ENCODE measurements around the gene FGF19. TPM values are rescaled to one million over a fixed set of nuclear protein-coding genes. Genes with fewer than 3 reads are reported as not detected.

FGF19 gene, protein sequence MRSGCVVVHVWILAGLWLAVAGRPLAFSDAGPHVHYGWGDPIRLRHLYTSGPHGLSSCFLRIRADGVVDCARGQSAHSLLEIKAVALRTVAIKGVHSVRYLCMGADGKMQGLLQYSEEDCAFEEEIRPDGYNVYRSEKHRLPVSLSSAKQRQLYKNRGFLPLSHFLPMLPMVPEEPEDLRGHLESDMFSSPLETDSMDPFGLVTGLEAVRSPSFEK
- total RNA-seq = not detected

DNA sequence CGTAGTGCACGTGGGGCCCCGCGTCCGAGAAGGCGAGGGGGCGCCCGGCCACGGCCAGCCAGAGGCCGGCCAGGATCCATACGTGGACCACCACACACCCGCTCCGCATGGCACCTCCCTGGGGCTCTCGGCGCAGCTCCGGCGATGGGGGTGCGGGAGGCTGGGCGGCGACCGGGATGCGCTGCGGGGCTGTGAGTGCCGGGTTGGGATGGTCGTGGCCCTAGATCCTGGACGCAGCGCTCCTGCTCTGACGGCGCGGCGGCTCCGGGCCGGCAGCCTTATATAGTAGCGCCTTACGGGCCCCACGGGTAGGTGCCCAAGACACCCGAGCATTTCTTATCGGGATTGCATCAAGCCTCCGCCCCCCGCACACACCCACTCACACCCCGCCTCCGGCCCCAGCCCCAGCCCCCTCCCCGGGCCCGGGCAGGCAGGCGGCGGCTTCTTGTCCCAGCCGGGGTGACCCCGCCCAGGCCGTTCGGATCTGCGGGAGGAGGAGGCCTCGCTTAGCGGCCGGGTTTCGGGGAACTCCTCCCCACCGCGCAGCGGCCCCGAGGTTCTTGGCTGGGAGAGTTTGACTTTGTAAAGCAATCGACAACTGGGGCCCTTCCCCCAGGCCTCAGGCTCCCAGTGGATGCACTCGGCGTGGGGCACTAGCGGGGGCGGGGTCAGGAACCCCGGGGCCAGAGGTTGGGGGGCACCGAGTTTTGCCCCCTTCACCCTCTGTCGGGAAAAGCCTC lies at the start of gene FGF19:
Gene FGF19, minus strand, starts transcription at position 255 of the 740 bp plus-strand sequence. Its CDS starts 146 bp downstream, at position 109.
- ATAC-seq (peak; percentile 14 to 37), DNase-seq (no peak)
- Mint-ChIP-seq H3K27me3 (ENCODE audit: low read depth) (peaks cover 71% of the 10 kb centered on the region), H3K36me3 (ENCODE audit: insufficient read depth) (no peaks in the 10 kb centered on the region), H3K4me3 (peak within 1 kb of the TSS; percentile 29), H3K4me1 (ENCODE audit: low read depth) (peaks cover 12% of the 10 kb centered on the region), H3K9me3 (no peaks in the 10 kb centered on the region)

DNA sequence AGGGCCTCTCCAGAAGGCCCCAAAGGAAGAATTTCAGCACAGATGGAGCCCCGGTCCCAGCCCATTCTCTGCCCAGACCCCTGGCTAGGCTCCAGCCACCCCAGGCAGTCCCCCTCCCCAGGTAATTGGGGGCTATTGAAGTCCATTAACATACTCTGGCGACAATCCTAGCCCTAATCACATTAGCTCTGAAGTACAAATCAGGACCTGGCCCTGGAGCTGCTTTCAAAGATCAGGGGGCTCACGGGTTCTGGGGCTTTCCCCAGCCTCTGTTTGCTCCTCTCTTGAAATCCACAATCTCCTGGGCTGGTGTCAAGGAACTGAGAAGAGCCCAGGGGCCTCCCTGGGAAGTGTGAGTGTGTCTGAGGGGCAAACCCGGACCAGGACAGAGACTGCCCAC lies 49.1 kb upstream of the FGF19 start:
- ATAC-seq = no peak
- DNase-seq = no peak
- Mint-ChIP-seq H3K27me3 (ENCODE audit: low read depth) (peaks cover 15% of the 10 kb centered on the region), H3K4me3 (no peak overlapping the region), H3K9me3 (no peaks in the 10 kb centered on the region), H3K36me3 (ENCODE audit: insufficient read depth) (no peaks in the 10 kb centered on the region), H3K4me1 (ENCODE audit: low read depth) (no peaks in the 10 kb centered on the region)

DNA sequence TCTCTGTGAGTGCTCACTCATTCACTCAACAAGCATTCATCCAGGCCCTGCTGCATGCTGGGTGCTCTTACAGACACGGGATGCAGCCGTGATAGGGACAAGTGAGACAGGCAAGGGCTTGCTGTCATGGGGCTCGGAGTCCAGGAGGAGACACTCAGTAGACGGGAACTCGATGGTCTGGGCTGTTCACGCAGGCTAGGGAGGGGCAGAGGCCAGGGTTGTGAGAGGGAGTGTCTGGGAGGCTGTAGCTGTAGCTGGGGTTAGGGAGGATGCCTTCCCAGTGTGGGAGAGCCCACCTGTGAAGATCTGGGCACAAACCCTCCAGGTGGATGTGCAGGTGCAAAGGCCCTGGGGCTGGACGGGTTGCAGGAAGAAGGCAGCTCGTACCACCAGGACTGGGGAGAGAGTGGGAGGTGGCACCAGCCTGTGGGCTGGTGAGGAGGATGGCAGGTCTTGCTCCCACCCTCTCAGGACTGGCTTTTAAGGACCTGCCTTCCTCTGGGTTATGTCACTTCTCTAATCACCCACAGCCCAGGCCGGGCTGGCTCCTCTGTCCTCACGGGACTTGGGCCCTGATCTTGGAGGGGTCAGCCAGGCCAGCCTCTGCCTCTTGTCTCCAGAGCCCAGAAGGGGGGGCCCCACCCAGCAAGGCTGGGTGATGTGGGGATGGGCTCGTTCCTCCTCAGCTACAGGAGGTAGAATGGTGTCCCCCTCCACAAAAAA lies 47.2 kb upstream of the FGF19 start:
- DNase-seq (no peak), ATAC-seq (no peak)
- Mint-ChIP-seq H3K27me3 (ENCODE audit: low read depth) (peaks cover 18% of the 10 kb centered on the region), H3K9me3 (no peaks in the 10 kb centered on the region), H3K36me3 (ENCODE audit: insufficient read depth) (no peaks in the 10 kb centered on the region), H3K4me1 (ENCODE audit: low read depth) (no peaks in the 10 kb centered on the region), H3K4me3 (no peak overlapping the region)

DNA sequence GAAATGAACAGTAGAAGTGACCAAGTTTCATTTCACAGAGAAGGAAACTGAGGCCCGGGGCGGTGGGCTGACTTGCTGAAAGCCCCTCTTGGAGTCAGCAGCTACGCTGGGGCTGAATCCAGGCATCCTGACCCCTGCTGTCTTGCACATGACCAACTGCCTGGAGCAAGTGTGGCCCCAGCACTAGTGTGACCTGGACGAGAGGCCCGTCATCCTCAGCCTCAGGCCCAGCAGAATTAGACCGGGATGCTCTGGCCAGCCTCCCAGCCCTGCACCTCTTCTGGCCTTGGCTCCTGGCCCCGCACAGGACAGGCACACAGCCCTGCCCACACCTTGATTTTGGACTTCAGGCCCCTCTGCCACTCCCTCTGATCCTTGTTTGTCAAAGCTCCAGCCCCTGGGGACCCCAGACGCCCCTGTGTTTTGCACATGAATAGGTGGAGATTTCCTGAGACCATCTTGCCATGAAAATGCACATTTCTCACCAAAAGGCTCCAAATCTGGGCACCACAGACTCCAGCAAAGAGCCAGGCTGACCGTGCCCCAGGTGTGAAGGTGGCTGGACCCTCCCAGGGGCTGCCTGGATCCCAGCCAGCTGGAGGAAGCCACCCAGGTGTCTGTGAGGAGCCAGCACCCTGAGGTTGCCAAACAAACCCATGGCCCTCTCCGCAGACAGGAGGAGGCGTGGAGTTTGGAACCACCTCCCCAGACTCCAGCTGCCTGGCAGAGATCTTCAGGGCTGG lies 46.5 kb upstream of the FGF19 start:
- Mint-ChIP-seq H3K9me3 (no peaks in the 10 kb centered on the region), H3K4me1 (ENCODE audit: low read depth) (no peaks in the 10 kb centered on the region), H3K4me3 (no peak overlapping the region), H3K36me3 (ENCODE audit: insufficient read depth) (no peaks in the 10 kb centered on the region), H3K27me3 (ENCODE audit: low read depth) (peaks cover 22% of the 10 kb centered on the region)
- ATAC-seq (no peak), DNase-seq (no peak)

DNA sequence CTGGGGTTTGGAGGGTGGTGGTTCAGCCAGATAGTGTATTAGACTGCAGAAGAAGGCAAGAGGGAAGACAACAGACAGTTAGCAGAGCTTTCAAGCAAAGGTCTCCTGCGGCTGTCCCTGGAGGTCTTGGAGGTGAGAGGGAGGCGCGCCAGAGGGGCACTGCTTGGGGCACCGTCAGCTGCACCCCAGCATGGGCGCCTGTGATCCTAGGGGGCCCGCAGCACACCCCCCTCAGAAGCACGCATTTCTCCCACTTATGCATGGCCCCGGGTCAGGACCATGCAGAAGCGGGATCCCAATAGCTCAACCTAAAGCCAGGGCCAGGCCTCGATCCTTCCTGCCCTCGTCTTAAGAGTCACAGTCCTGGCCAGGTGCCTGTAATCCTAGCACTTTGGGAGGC lies 44.8 kb upstream of the FGF19 start:
- DNase-seq (no peak), ATAC-seq (no peak)
- Mint-ChIP-seq H3K27me3 (ENCODE audit: low read depth) (peaks cover 26% of the 10 kb centered on the region), H3K4me1 (ENCODE audit: low read depth) (no peaks in the 10 kb centered on the region), H3K4me3 (no peak overlapping the region), H3K9me3 (no peaks in the 10 kb centered on the region), H3K36me3 (ENCODE audit: insufficient read depth) (no peaks in the 10 kb centered on the region)

DNA sequence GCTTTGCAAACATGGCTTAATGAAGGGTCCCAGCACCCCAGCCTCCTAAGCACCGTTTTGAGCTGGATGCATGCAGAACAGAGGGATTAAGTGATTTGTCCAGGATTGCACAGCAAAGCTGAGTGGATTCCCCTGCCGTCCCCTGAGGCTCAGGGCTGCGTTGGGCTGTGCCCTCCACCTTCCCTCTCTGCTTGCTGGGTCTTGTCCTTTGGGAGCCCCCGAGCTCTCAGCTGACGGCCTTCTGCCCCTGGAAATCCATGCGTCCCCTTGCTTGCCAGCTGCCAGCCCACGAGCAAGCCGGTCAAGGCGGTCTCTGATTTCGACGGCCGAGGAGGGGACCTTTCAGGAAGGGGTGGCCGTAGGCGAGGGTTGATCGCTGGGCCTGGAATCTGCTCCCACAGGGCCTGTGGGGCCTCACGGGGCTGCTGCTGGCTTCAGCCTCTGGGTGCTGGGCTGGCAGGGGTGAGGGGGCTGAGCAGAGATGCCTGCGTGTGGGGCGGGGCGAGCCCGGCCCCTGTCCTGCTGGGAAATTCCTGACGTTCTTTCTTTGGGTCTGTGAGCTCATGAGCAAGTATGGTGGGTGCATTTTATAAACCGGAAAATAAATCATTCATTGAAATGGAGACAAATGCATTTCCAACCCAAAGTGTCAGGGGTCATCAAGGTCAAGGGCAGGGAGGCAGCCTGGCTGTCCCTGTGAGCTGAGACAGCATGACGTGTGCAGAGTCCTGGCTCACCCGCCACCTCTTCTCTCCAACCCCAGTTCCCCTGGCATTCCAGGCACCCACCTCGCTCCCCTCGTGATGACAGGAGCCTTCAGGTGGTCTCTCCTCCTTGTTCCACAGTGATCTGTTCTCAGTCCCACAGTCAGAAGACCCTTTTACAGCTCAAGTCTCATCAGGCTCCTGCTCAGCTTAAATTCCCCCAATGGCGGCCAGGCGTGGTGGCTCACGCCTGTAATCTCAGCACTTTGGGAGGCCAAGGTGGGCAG lies 43.2 kb upstream of the FGF19 start:
- no peaks in the 10 kb centered on the region for H3K4me1 Mint-ChIP-seq (ENCODE audit: low read depth)
- H3K4me3 Mint-ChIP-seq = no peak overlapping the region
- ATAC-seq (no peak), DNase-seq (no peak)
- peaks cover 31% of the 10 kb centered on the region for H3K27me3 Mint-ChIP-seq (ENCODE audit: low read depth)
- H3K9me3 Mint-ChIP-seq = no peaks in the 10 kb centered on the region
- no peaks in the 10 kb centered on the region for H3K36me3 Mint-ChIP-seq (ENCODE audit: insufficient read depth)

DNA sequence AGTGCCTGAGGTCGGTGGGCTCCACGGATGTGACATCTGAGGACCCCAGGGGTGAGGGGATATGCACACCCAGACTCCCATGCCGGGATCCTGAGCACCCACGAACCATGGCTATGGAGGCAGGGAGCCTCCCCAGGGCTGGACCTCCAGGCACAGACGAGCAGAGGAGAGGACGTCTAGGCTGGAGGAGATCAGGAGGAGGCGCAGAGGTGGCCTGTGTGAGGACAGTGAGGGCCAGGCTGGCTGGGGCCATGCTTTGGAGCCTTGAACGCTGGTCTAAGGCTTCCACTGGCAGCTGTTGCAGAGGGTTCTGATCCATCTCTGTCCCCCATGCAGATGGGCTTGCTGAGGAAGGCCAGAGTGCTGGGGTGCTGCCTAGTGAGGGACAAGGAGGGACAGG lies 42.3 kb upstream of the FGF19 start:
- H3K4me1 Mint-ChIP-seq (ENCODE audit: low read depth) = no peaks in the 10 kb centered on the region
- H3K4me3 Mint-ChIP-seq = no peak overlapping the region
- no peaks in the 10 kb centered on the region for H3K36me3 Mint-ChIP-seq (ENCODE audit: insufficient read depth)
- H3K27me3 Mint-ChIP-seq (ENCODE audit: low read depth) = peaks cover 31% of the 10 kb centered on the region
- no peaks in the 10 kb centered on the region for H3K9me3 Mint-ChIP-seq
- DNase-seq = no peak
- no peak for ATAC-seq

DNA sequence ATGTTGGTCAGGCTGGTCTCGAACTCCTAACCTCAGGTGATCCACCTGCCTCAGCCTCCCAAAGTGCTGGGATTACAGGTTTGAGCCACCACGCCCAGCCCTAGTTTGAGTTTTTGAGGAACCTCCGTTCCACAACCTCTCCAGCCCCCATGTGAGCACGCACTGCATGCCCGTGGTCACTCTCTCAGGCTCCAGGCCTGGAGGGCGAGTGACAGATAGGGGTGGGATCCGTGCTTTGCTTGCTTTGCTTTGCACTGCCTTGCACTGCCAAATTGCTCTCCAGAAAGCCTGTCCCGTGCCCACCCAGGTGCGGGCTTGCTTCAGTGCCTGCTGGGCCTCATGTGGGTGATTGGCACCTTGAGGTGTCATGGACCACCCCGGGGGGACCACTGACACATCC lies 41.4 kb upstream of the FGF19 start:
- Mint-ChIP-seq H3K36me3 (ENCODE audit: insufficient read depth) (no peaks in the 10 kb centered on the region), H3K27me3 (ENCODE audit: low read depth) (peaks cover 31% of the 10 kb centered on the region), H3K4me3 (no peak overlapping the region), H3K9me3 (no peaks in the 10 kb centered on the region), H3K4me1 (ENCODE audit: low read depth) (no peaks in the 10 kb centered on the region)
- DNase-seq = no peak
- no peak for ATAC-seq

DNA sequence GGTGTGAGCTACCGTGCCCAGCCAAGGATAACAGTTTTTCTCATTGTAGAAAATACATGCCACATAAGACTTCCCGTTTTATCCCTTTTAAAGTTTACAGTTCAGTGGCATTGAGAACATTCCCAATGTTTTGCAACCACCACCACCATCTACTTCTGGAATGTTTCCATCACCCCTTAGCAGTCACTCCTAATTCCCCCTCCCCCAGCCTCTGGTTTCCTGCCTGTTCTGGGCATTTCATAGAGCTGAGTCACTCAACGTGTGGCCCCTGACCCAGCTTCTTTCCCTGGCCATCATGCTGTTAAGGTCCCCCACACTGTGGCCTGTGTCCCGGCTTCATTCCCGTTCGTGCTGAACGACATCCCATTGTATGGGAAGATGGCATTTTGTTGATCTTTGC lies 40.6 kb upstream of the FGF19 start:
- Mint-ChIP-seq H3K27me3 (ENCODE audit: low read depth) (peaks cover 29% of the 10 kb centered on the region), H3K9me3 (no peaks in the 10 kb centered on the region), H3K36me3 (ENCODE audit: insufficient read depth) (no peaks in the 10 kb centered on the region), H3K4me1 (ENCODE audit: low read depth) (no peaks in the 10 kb centered on the region), H3K4me3 (no peak overlapping the region)
- DNase-seq (no peak), ATAC-seq (no peak)

DNA sequence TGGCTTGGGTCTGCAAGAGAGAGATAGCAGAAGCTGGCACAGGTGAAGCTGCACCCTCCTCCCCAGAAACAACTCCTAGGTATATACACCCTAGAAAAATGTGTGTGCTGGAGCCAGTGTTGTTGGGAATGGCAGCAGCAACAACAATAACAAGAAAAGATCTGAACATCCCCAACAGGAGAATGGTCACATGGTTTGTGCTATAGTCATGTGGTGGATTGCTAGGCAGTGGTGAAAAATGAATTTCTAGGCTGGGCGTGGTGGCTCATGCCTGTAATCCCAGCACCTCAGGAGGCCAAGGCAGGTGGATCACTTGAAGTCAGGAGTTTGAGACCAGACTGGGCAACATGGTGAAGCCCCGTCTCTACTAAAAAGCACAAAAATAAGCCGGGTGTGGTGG lies 31.0 kb upstream of the FGF19 start:
- peaks cover 9% of the 10 kb centered on the region for H3K9me3 Mint-ChIP-seq
- DNase-seq = no peak
- H3K36me3 Mint-ChIP-seq (ENCODE audit: insufficient read depth) = no peaks in the 10 kb centered on the region
- no peak overlapping the region for H3K4me3 Mint-ChIP-seq
- peaks cover 35% of the 10 kb centered on the region for H3K27me3 Mint-ChIP-seq (ENCODE audit: low read depth)
- no peaks in the 10 kb centered on the region for H3K4me1 Mint-ChIP-seq (ENCODE audit: low read depth)
- ATAC-seq = no peak

DNA sequence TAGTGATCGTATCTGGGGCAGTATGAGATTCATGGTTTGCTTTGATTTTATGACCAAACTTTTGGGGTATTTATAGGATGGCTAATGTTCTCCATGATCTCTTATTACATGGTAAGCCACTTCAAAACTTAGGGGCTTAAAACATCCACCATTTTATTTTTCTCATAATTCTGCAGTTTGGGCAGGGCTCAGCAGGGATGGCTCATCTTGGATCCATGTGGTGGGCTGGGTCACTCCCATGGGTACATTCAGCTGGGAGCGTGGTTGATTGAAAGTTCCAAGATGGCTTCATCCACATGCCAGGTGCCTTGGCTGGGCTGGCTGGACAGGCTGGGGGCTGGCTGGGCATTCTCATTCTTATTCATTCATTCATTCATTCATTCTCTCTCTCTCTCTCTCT lies 30.5 kb upstream of the FGF19 start:
- peaks cover 35% of the 10 kb centered on the region for H3K27me3 Mint-ChIP-seq (ENCODE audit: low read depth)
- H3K4me1 Mint-ChIP-seq (ENCODE audit: low read depth) = no peaks in the 10 kb centered on the region
- no peak for ATAC-seq
- H3K4me3 Mint-ChIP-seq = no peak overlapping the region
- DNase-seq = no peak
- H3K9me3 Mint-ChIP-seq = peaks cover 9% of the 10 kb centered on the region
- H3K36me3 Mint-ChIP-seq (ENCODE audit: insufficient read depth) = no peaks in the 10 kb centered on the region

DNA sequence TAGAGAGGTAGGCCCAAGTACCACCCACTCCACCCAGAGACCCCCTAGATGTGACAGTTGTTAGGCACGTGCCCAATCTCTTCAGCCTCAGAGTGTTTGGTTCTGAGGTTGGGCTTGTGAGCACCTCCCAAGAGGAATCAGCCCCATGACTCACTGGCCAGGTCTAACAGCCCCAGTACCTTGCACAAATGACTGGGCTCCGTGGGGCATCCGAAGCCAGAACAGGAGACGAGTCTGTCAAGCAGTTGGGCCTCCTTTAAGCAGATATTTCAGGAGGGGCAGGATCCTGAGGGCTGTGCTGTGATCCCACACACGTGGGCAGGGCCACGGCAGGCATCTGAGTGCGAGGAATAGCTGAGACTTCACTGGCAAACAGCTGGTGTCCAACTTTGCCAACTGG lies 29.1 kb upstream of the FGF19 start:
- Mint-ChIP-seq H3K4me3 (no peak overlapping the region), H3K27me3 (ENCODE audit: low read depth) (peaks cover 43% of the 10 kb centered on the region), H3K9me3 (peaks cover 9% of the 10 kb centered on the region), H3K36me3 (ENCODE audit: insufficient read depth) (no peaks in the 10 kb centered on the region), H3K4me1 (ENCODE audit: low read depth) (no peaks in the 10 kb centered on the region)
- DNase-seq (no peak), ATAC-seq (no peak)

DNA sequence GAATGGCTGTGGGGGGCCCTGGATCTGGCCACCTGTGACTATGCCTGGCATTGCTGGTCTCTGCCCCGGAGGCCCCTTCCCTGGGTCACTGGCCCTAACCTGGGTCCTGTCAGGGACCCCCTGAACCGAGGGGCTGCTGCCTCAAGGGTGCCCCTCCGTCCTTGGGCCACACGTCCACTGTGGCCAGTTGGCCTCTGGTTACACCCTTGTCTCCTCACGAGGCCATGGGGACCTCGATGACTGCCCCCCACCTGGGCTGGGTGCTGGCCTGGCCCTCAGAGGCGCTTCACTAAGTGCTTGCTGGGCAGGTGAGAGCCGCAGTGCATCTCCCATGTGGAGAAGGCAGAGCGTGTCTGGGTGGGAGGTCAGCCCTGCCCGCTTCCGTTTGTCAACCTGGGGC lies 27.3 kb upstream of the FGF19 start:
- Mint-ChIP-seq H3K36me3 (ENCODE audit: insufficient read depth) (no peaks in the 10 kb centered on the region), H3K27me3 (ENCODE audit: low read depth) (peaks cover 59% of the 10 kb centered on the region), H3K4me3 (no peak overlapping the region), H3K9me3 (peaks cover 9% of the 10 kb centered on the region), H3K4me1 (ENCODE audit: low read depth) (no peaks in the 10 kb centered on the region)
- DNase-seq (no peak), ATAC-seq (no peak)
